HG02763 (cell line): ENCODE results near the gene BMP2.

ENCODE experiments used
- ATAC-seq: cut with Tn5 transposase; IDR thresholded peaks from one replicate; pipeline ENCODE4 v1.9.1; 2021; ENCODE audit warnings: mild to moderate bottlenecking, moderate library complexity; ENCODE audit not compliant: unreplicated experiment

Gene BMP2

GRCh38 chr20:6767536-6768227 is at the start of gene BMP2:
TSS of gene BMP2 (plus strand) at chr20:6767686. CDS start at chr20:6770127, 2,441 bp downstream.
- ATAC-seq = peak; percentile 62

DNA sequence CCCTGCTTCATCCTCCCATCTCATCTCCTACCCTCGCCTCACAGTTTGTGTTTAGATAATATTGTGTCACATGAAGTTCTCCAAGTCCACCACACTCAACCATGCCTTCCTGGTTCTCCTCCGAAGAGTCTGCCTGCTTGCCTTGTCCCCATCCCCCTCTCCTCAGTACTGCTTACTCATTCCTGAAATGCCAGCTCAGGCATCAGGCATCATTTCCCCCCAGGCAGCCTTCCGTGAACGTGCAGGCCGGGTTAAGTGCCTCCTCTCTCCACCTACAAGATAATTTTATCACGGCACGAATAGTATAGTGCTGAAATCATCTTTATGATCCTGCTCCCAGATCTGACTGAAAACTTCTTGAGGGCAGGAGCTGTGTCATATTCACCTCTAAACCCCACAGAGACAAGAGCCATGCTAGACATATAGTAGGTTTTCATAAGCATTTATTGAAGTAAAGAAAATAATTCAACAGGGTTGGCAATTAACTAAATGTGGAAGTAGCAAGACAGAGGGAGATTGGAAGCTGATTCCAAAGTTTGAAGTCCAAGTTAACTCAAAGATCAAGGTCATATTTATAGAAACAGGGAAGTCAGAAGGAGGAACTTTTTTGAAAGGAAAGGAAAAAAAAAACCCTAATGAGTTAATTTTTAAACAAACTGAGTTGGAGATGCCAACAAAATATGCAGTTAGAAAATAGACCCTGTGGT is 48.7 kb upstream of the BMP2 start:
- no peak for ATAC-seq

GRCh38 chr20:6719369-6719721 is 48.1 kb upstream of the BMP2 start:
- no peak for ATAC-seq

DNA sequence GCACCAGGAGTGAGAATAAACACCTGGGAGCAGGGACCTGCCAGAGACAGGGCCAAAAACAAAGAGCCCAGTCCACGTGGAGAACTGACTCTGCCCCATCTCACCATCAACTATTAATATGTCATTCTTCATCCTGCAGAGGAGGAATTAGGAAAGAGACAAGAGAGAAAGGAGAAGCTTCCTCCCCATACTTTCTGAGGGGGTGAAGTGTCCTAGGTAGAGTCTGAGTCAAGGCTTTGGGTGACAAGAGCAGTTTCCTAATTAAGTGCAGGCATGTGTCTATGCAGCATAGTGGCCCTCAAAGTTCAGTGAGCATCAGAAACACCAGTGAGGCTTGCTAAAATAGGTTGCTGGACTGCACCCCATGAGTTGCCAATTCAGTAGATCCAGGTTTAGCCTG is 40.7 kb upstream of the BMP2 start:
- no peak for ATAC-seq

DNA sequence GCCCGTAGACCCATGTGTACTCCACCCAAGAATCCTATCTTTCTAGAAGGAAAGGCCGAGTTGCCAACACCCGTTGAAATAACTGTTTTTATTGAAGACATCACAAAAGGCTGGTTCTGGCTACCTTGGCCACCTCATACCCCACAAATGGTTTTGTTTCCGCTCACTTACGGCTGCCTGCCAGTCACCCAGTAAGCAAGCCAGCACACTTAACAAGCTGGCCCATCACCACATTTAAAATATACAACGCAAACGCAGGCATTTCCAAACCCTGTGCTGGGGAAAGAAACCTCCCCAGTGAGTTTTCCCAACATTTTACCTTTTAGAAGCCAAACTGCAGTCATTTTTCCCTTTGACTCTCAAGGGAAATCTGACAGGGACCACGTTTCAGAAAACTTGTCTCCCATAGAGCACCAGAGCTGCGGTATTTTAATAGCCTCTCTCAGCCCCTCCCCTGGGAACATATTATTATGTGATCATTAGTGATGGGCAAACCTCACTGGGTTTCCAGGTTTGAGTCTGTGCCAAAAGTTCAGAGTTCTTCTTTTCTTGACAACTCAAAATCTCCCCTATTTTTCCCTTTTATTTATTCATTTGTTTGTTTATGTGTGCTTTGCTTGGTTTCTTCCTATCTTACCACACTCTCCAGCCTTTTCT is 36.7 kb upstream of the BMP2 start:
- no peak for ATAC-seq

DNA sequence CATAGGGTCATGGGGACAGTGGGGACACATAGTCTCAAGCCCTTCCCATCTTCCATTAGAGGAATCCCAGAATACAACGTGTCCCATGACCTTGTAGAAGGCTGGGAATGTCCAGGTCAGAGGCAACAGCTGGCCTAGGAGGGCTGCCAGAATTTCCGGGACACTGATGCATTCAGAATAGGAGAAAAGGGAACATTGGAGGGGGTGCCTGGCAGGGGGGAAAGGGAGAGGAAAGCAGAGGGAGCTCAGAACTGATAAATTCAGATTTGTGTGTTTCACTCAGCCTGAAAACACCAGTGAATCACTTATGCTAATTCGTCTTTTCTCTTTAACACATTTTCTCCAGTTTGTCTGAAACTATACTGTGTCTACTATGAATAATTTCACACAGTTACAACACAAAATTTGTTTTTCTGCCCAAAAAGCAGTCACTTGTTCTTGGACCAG is 35.5 kb upstream of the BMP2 start:
- no peak for ATAC-seq

DNA sequence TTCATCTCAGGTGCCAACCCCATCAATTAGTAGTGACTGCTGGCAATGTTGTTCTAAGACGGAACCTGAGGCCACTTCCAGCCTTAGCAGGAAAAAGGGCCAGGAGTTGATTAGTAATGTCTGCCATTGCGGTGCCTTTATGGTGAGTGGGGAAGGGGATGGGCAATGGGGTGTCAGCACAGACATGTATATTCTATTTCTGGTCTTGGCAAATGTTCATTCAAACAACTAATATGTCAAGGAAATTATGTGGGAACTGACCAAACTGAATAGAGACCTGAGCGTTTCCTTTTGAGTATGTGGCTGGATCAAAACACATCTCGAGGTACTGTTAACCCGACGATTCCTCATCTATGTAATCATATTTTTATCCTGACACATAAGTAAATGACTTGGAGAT is 34.6 kb upstream of the BMP2 start:
- no peak for ATAC-seq

DNA sequence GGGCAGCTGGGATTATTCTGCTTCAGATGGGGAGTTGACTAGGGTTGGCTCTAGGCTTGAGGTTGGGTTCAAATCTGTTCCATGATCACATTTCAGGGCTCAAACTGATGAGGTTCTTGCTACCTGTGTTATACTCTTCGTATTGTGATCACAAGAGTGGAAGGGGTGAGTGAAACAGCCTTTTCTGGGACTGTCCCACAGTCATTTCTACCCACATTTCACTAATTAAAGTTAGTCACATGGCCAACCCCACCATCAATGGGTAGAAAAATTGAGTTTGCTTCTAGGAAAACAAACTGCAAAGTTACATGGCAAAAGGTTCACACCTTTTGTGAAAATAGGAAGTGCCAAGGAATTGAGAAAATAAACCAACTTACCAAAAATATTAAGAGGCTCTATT is 33.5 kb upstream of the BMP2 start:
- ATAC-seq = no peak

DNA sequence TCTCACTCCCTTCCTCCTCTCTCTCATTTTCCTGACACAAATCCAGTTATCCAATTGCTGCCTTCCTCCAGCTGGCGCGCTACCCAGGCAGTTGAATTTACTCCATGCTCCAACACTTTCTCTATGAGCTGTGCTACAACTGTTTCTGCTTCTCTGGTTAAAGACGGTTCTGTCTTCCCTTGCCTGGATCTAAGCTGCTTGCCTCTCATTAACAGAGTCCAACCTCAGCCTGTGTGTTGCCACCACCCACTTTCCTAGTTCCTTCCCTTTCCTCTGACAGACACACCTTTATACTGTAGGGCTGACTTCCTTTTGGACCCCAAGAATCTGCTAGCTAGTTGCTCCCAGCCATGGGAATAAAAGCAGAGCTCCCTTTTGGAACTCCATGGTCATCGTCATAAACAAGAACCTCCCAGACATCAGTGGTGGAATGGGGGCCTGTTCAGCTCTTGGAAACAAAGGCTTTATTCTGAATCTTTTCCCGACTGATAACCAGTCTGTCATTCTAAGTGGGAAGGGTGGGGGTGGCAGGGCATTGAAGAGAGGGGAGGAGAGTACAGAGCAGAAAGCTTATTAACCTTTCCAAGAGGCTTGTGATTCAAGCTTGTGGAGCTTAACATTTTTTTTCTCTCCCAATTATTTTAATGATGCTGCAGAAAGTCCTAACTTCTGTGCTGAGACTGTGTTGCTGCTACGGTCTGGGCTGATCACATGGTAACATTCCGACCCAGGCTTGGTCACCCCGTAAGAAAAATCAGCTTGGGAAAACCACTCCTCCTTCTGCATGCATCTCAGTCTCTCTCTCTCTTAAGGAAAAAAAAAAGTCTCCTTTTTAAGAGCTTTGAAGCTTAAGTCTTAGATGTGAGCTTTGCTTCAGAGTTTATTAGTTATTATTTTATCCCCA is 31.3 kb upstream of the BMP2 start:
- no peak for ATAC-seq

DNA sequence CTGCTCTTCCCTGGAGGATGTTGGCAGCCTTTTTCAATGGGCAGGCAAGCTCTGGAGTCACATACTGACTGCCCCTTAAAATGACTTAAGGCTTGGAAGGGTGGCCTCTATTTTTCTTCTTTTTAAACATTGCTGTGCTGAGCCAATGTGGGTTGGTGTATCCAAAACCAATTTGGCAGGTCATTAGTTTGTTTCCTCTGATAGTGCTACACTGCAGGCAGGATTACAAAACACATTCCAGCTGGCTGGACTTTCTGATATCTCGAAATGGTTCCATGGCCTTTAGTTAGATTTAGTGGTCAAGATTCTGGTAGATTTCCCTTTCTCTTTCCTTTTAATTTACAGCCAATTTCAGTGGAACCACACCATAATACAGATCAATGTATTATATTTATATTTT is 28.1 kb upstream of the BMP2 start:
- no peak for ATAC-seq

- no peak for ATAC-seq
Observed at GRCh38 chr20:6740096-6740495, 27.4 kb upstream of the BMP2 start.

- no peak for ATAC-seq
Observed at GRCh38 chr20:6744180-6744579, 23.3 kb upstream of the BMP2 start.

- ATAC-seq = no peak
Observed at GRCh38 chr20:6744805-6745204, 22.7 kb upstream of the BMP2 start.

DNA sequence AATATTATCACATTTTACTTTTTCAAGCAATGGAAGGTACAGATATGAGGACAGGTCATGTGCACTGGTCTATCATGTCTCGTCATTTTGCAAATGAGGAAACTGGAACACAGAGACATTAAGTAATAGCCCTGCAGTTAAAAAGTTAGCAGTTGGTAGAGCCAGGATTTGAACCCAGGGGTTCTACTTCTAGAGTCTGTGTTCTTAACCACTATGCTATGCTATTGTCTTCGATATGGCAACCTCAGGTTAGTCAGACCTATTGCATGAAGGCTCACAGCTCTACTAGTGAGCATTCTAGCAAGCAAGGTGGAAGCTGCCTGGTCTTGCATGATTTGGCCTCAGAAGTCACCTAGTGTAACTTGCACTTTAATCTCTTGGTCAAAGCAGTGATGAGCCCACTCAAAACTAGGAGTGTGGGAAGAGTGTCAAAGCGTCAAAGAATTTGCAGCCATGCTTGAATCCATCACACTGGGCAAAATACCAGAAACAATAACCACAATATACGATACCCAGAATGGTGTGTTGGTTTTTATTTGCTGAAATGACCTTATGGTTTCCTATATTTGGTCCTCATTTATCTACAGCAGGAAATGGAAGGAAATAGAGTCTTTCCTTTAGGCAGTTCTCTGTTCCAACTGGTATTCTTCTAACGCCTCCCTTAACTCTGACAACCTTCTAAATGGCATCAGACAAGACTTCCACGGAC is 20.4 kb upstream of the BMP2 start:
- ATAC-seq = no peak

DNA sequence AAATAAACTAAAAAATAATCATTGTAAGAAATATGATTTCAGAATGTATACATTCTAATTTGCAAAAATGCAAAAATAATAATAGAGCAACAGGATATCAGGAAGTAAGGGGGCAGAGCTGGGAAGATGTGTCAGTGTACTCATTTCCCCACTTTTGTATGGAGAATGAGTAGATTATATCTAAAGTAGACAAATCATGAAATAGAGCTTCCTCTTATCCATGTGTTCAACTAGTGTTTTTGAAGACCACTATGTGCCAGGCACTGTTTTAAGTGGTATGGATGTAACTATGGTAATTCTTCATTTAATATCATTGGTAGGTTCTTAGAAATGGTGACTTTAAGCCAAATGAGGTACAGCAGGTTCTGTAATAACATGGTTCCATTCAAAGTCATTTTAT is 17.0 kb upstream of the BMP2 start:
- no peak for ATAC-seq

DNA sequence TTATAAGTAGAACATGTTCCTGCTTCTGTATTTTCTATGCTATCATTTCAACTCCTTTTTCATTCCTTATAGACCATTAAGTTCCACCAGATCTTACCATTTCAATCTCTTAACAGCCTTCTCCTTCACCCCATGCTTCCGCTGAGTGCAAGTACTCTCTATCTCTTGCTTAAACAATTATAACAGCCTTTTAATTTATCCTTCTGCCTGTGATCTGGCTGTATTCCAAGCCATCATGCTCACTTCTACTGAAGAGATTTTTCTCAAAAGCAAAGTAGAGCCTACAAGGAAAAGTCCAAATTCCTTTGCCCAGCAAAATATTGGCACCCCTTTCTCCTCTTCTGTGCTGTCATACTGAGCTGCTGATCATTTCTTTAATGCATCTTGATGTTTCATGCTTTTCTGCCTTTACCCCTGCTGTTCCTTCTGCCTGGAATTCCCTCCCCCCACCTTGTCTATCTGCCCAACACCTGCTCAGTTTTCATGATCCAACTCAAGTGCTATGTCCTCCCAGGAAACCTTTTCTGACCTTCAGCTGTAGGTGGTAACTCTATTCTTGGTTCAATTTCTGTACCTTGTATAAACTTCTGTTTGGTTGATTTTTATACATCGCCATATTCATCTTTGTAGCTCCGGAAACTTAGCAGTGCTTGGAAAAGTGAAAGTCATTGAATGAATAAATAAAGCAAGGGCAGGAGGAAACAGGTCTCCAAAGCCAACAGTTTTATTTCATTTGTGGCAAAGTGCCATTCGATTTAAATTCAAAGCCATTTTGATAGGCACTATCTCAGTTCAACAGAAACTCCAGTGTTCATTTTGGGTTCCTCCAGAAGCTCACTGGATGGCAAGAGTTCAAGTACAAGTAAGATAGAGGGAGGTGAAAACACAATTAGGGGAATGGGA is 10.5 kb upstream of the BMP2 start:
- ATAC-seq = no peak

DNA sequence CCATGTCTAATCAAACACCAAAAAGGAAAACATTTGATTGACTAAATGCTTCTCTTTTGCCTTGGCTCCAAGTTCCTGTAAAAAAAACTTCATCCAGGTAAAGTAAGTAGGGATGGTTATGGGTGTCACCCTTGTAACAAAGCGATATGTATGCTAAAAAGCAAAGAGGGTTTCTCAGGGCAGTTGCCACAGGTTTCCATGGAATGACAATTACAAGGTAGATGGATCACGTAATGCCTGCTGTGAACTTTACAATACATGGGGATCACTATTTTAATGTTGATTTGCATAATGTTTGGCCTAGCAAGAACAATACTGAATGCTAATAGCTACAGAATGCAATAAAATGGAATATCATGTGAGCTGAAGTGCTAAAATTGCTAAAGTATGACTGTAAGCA is 2.9 kb upstream of the BMP2 start:
- no peak for ATAC-seq

GRCh38 chr20:6765469-6766058 is 1.9 kb upstream of the BMP2 start:
- ATAC-seq = no peak

DNA sequence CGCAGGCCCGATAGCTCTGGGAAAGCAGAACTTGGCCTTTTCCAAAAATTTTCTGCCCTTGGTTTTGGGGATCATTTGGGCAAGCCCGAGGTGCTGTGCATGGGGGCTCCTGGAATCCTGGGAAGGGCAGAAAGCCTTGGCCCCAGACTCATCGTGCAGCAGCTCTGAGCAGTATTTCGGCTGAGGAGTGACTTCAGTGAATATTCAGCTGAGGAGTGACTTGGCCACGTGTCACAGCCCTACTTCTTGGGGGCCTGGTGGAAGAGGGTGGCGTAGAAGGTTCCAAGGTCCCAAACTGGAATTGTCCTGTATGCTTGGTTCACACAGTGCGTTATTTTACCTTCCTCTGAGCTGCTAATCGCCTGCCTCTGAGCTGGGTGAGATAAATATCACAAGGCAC is 1.1 kb upstream of the BMP2 start:
- no peak for ATAC-seq
